Kidney epithelial cell (primary cell): ENCODE results near the gene UBE2Q1. TPM values are rescaled to one million over a fixed set of nuclear protein-coding genes. Genes with fewer than 3 reads are reported as not detected.

Experiments used
- DNase-seq: peaks from one replicate; pipeline ENCODE4 v3.0.0-alpha.2; 2010; ENCODE audit warnings: low read depth
- H3K27me3 ChIP-seq: 2 replicates; pipeline ENCODE4 v1.6.0; 2011; ENCODE audit warnings: low read length; ENCODE audit not compliant: control insufficient read depth, insufficient read depth
- H3K36me3 ChIP-seq: 2 replicates; pipeline ENCODE4 v1.5.1; 2011; ENCODE audit warnings: low read length; ENCODE audit not compliant: control insufficient read depth, insufficient read depth
- H3K4me3 ChIP-seq: 2 replicates; pipeline ENCODE4 v1.5.1; 2011; ENCODE audit warnings: low read depth, mild to moderate bottlenecking, control low read depth, low read length
- total RNA-seq: library from RNA; depleted of rRNA; stranded (reverse); fragments of >200 nt; gene quantifications from 2 replicates; pipeline ENCODE4 v1.2.3, GENCODE V29; 2015
- TF ChIP-seq, protein P1 (sequence below): IDR thresholded peaks from 2 replicates; pipeline ENCODE4 v1.5.1; 2011; ENCODE audit warnings: mild to moderate bottlenecking, moderate library complexity, low read length, control low read depth, inconsistent platforms; ENCODE audit not compliant: insufficient read depth, poor library complexity, severe bottlenecking

UBE2Q1 gene
- total RNA-seq, 1 donor from 2014 or later, result 42.7 TPM

DNA sequence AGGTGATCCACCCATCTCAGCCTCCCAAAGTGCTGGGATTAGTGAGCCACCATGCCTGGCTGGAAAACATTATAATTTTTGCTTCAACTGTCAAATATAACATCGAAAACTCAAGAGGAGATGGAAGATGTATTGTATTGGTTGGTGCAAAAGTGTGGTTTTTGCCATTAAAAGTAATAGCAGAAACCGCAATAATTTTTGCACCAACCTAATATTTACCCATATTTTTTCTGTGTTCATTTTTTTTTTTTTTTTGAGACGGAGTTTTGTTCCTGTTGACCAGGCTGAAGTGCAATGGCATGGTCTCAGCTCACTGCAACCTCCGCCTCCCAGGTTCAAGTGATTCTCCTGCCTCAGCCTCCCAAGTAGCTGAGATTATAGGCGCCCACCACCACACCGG is 29.2 kb downstream of the UBE2Q1 start:
- no peak for DNase-seq
- H3K36me3 ChIP-seq, result no peaks in the 10 kb centered on the region
- no peaks in the 10 kb centered on the region for H3K27me3 ChIP-seq
- TF ChIP-seq, protein P1, sequence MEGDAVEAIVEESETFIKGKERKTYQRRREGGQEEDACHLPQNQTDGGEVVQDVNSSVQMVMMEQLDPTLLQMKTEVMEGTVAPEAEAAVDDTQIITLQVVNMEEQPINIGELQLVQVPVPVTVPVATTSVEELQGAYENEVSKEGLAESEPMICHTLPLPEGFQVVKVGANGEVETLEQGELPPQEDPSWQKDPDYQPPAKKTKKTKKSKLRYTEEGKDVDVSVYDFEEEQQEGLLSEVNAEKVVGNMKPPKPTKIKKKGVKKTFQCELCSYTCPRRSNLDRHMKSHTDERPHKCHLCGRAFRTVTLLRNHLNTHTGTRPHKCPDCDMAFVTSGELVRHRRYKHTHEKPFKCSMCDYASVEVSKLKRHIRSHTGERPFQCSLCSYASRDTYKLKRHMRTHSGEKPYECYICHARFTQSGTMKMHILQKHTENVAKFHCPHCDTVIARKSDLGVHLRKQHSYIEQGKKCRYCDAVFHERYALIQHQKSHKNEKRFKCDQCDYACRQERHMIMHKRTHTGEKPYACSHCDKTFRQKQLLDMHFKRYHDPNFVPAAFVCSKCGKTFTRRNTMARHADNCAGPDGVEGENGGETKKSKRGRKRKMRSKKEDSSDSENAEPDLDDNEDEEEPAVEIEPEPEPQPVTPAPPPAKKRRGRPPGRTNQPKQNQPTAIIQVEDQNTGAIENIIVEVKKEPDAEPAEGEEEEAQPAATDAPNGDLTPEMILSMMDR, result no peak
- no peak overlapping the region for H3K4me3 ChIP-seq

- no peaks in the 10 kb centered on the region for H3K36me3 ChIP-seq
- H3K4me3 ChIP-seq, result no peak overlapping the region
- DNase-seq, result no peak
- H3K27me3 ChIP-seq, result peaks cover 4% of the 10 kb centered on the region
- TF ChIP-seq, protein P1, result no peak
These were observed 31.3 kb downstream of the UBE2Q1 start for GRCh38 chr1:154527192-154527591.

- no peak overlapping the region for H3K4me3 ChIP-seq
- no peak for DNase-seq
- TF ChIP-seq, protein P1, result no peak
- no peaks in the 10 kb centered on the region for H3K36me3 ChIP-seq
- peaks cover 10% of the 10 kb centered on the region for H3K27me3 ChIP-seq
These were observed 33.6 kb downstream of the UBE2Q1 start for GRCh38 chr1:154524881-154525280.

- no peak for DNase-seq
- Histone ChIP-seq H3K27me3 (peaks cover 15% of the 10 kb centered on the region), H3K4me3 (no peak overlapping the region), H3K36me3 (no peaks in the 10 kb centered on the region)
- TF ChIP-seq, protein P1, result no peak
These were observed 36.8 kb downstream of the UBE2Q1 start for GRCh38 chr1:154521695-154522094.

- Histone ChIP-seq H3K27me3 (peaks cover 17% of the 10 kb centered on the region), H3K4me3 (no peak overlapping the region), H3K36me3 (no peaks in the 10 kb centered on the region)
- TF ChIP-seq, protein P1, result no peak
- no peak for DNase-seq
These were observed 38.1 kb downstream of the UBE2Q1 start for GRCh38 chr1:154520333-154520732.

DNA sequence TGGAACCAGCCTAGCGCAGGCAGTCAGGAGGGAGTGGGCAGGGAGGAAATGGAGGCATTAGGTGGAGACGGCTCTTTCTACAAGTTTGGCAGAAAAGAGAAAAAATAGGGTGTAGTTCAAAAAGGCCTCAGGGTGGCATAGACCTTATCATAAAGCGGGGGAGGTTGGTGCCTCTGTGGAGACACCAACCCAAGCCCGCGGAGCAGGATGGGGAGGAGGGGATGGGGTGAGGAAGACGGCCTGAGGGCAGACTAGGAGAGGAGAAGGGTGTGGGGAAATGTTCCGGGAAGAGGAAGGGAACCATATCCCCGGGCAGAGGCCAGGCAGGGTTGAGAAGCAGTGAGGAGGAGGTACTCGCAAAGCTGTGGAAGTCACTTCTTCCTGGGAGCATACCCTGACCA is 38.9 kb downstream of the UBE2Q1 start:
- DNase-seq, result no peak
- peaks cover 17% of the 10 kb centered on the region for H3K27me3 ChIP-seq
- no peak overlapping the region for H3K4me3 ChIP-seq
- H3K36me3 ChIP-seq, result no peaks in the 10 kb centered on the region
- TF ChIP-seq, protein P1, result no peak
